Keratinocyte (primary cell): ENCODE measurements around the gene EPHB1. TPM values are rescaled to one million over a fixed set of nuclear protein-coding genes. Genes with fewer than 3 reads are reported as not detected.

Experiments used
- DNase-seq: peaks from one replicate; pipeline ENCODE4 v3.0.0-alpha.2; 2011; ENCODE audit warnings: low read depth, missing footprints, low spot score
- FAIRE-seq: peaks from 2 replicates; lab custom pipeline; 2011; peaks lifted over from hg19 to GRCh38; lab: Jason Lieb, UNC
- H2AFZ ChIP-seq: 2 replicates; pipeline ENCODE4 v1.6.0; 2012; ENCODE audit warnings: low read length, control low read depth, inconsistent platforms; ENCODE audit not compliant: control insufficient read depth
- H3K27ac ChIP-seq: 2 replicates; pipeline ENCODE4 v1.5.1; 2011; ENCODE audit warnings: low read length; ENCODE audit not compliant: control insufficient read depth, insufficient read depth
- H3K27me3 ChIP-seq: 3 replicates; pipeline ENCODE4 v1.6.0; 2011; ENCODE audit warnings: low read length; ENCODE audit not compliant: control insufficient read depth, insufficient read depth; ENCODE audit errors: extremely low read depth
- H3K36me3 ChIP-seq, 2 experiments: 2 replicates in 1 of 2; 3 replicates in 1 of 2; pipeline ENCODE4 v1.5.1; 2011; ENCODE audit warnings: low read length in 2 of 2, mild to moderate bottlenecking in 1 of 2; ENCODE audit not compliant: control insufficient read depth in 2 of 2, insufficient read depth in 2 of 2; ENCODE audit errors: extremely low read depth in 1 of 2
- H3K4me1 ChIP-seq: 3 replicates; pipeline ENCODE4 v1.5.1; 2011; ENCODE audit warnings: low read length; ENCODE audit not compliant: control insufficient read depth, insufficient read depth; ENCODE audit errors: extremely low read depth
- H3K4me2 ChIP-seq: 3 replicates; pipeline ENCODE4 v1.6.0; 2011; ENCODE audit warnings: low read depth, low read length; ENCODE audit not compliant: control insufficient read depth, insufficient read depth; ENCODE audit errors: extremely low read depth
- H3K4me3 ChIP-seq, 3 experiments: fragments of 200-600 bp in 1 of 3; sonication (generic) in 1 of 3; 2 replicates in 2 of 3; 3 replicates in 1 of 3; pipeline ENCODE4 v1.5.1; 2011 to 2016; ENCODE audit warnings: low read length in 3 of 3, mild to moderate bottlenecking in 3 of 3, control low read depth in 2 of 3, inconsistent platforms in 1 of 3, low read depth in 1 of 3, mixed read lengths in 1 of 3, mixed run types in 1 of 3, moderate library complexity in 1 of 3; ENCODE audit not compliant: control insufficient read depth in 2 of 3, insufficient read depth in 2 of 3; ENCODE audit errors: extremely low read depth in 1 of 3
- H3K79me2 ChIP-seq: 2 replicates; pipeline ENCODE4 v1.6.0; 2012; ENCODE audit warnings: low read length; ENCODE audit not compliant: control insufficient read depth, insufficient read depth
- H3K9ac ChIP-seq: 3 replicates; pipeline ENCODE4 v1.6.0; 2011; ENCODE audit warnings: low read length; ENCODE audit not compliant: control insufficient read depth, insufficient read depth; ENCODE audit errors: extremely low read depth
- H3K9me1 ChIP-seq: 3 replicates; pipeline ENCODE4 v1.6.0; 2011; ENCODE audit warnings: low read length; ENCODE audit not compliant: control insufficient read depth, insufficient read depth; ENCODE audit errors: extremely low read depth
- H3K9me3 ChIP-seq: 2 replicates; pipeline ENCODE4 v1.5.1; 2012; ENCODE audit warnings: low read depth, low read length; ENCODE audit not compliant: control insufficient read depth
- H4K20me1 ChIP-seq: 3 replicates; pipeline ENCODE4 v1.6.0; 2011; ENCODE audit warnings: low read length; ENCODE audit not compliant: control insufficient read depth, insufficient read depth; ENCODE audit errors: extremely low read depth
- CTCF ChIP-seq, 3 experiments: IDR thresholded peaks in 1 of 3; conservative IDR thresholded peaks in 1 of 3; optimal IDR thresholded peaks in 1 of 3; 2 replicates in 2 of 3; 3 replicates in 1 of 3; pipeline versions ENCODE3 to v1.5.1; 2011; ENCODE audit warnings: low read length in 3 of 3, mild to moderate bottlenecking in 3 of 3, moderate library complexity in 2 of 3, control low read depth in 1 of 3, inconsistent platforms in 1 of 3; ENCODE audit not compliant: insufficient read depth in 2 of 3; ENCODE audit errors: extremely low read depth in 1 of 3
- EZH2 ChIP-seq: IDR thresholded peaks from one replicate; pipeline ENCODE4 v1.6.1; 2012; ENCODE audit warnings: inconsistent platforms, mild to moderate bottlenecking, low read length, moderate library complexity
- dilution Hi-C: fragments of 300-500 bp; cut with MboI; formaldehyde crosslinking; loops from one replicate; pipeline ENCODE4 v1.7.0; 2020; ENCODE audit warnings: low sequenced_read_pairs; ENCODE audit not compliant: extremely low pct_ligation_motif_present
- polyA plus RNA-seq, 5 experiments: library from polyadenylated mRNA; depleted of rRNA in 3 of 5; stranded (reverse) in 3 of 5; stranded (forward) in 1 of 5; unstranded in 1 of 5; fragments of >200 nt; gene quantifications; 1 replicate in 1 of 5; 2 replicates in 3 of 5; 3 replicates in 1 of 5; pipeline versions ENCODE4 v1.2.1 to v1.2.3, GENCODE V29; 2011 to 2012; ENCODE audit warnings: missing spikeins in 2 of 5, low read depth in 1 of 5, low replicate concordance in 1 of 5

Gene EPHB1
- polyA plus RNA-seq, 1 donor (not counting 4 experiments of a cell fraction or from before 2014, with no cell fraction given), result 0.01 TPM

- H3K4me1 ChIP-seq, result no peaks in the 10 kb centered on the region
- no peaks in the 10 kb centered on the region for H4K20me1 ChIP-seq
- no peaks in the 10 kb centered on the region for H3K79me2 ChIP-seq
- H3K27me3 ChIP-seq, result no peaks in the 10 kb centered on the region
- H3K4me3 ChIP-seq, result no peak overlapping the region
- no peaks in the 10 kb centered on the region for H3K9me1 ChIP-seq
- no peaks in the 10 kb centered on the region for H3K9me3 ChIP-seq
- no peak for TF ChIP-seq EZH2
- TF ChIP-seq CTCF (optimal IDR thresholded peaks at IDR 0.05 in 1 of 3, IDR thresholded peaks at IDR 0.05 in 1 of 3, conservative IDR thresholded peaks at IDR 0.05 in 1 of 3; ENCODE audit: extremely low read depth in 1 of 3, insufficient read depth in 2 of 3, low read length in 3 of 3), result no peak
- dilution Hi-C loops, result no loop called here
- no peaks in the 10 kb centered on the region for H3K36me3 ChIP-seq
- DNase-seq, result no peak
- no peak overlapping the region for H3K9ac ChIP-seq
- H3K4me2 ChIP-seq, result no peak overlapping the region
- no peak overlapping the region for H3K27ac ChIP-seq
- no peak overlapping the region for H2AFZ ChIP-seq
- no peak for FAIRE-seq
Observed at GRCh38 chr3:134847349-134847748, 52.3 kb downstream of the EPHB1 start.

- dilution Hi-C loops, result no loop called here
- Histone ChIP-seq H3K4me3 (no peak overlapping the region), H3K27ac (no peak overlapping the region), H3K9ac (no peak overlapping the region), H2AFZ (no peak overlapping the region), H3K36me3 (no peaks in the 10 kb centered on the region), H3K27me3 (no peaks in the 10 kb centered on the region), H4K20me1 (no peaks in the 10 kb centered on the region), H3K4me2 (no peak overlapping the region), H3K4me1 (no peaks in the 10 kb centered on the region), H3K9me3 (no peaks in the 10 kb centered on the region), H3K9me1 (no peaks in the 10 kb centered on the region), H3K79me2 (no peaks in the 10 kb centered on the region)
- TF ChIP-seq CTCF (optimal IDR thresholded peaks at IDR 0.05 in 1 of 3, IDR thresholded peaks at IDR 0.05 in 1 of 3, conservative IDR thresholded peaks at IDR 0.05 in 1 of 3; ENCODE audit: extremely low read depth in 1 of 3, insufficient read depth in 2 of 3, low read length in 3 of 3), result no peak
- FAIRE-seq (no peak), DNase-seq (no peak)
Observed at GRCh38 chr3:134849561-134849960, 54.5 kb downstream of the EPHB1 start.
